ENCODE data around the gene CDK2AP2.
"Not testable (repeated sequence)": the region's sequence is repeated elsewhere in the genome, so short reads cannot be mapped to it uniquely, and the experiment has no call there.

CDK2AP2 gene, protein sequence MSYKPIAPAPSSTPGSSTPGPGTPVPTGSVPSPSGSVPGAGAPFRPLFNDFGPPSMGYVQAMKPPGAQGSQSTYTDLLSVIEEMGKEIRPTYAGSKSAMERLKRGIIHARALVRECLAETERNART

DNA sequence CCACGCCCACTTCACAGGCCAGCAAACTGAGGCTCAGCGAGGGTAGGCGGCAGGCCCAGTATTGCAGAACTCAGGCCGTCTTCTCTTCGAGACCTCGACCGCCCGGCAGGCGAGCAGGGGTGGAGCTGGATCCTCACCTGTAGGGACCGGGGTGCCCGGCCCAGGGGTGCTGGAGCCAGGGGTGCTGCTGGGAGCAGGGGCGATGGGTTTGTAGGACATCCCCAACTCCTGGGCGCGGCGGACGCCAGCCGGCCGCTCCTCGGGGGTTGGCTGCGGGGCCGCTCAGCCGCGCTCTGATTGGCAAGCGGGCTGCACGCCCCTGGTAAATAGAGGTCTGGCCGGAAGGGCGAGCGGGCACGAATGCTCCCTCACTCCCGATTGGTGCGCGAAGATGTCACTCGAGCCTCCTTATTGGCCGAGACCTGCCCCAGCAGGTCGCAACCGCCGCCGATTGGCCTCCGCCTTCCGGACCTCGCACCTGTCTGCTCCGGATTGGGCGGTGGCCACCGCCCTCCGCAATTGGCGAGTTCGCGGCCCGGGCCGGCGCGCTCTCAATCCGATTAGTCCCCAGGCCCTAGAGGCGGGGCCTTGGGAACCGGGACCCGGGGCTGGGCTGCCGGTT is at the start of gene CDK2AP2:
CDK2AP2 (minus strand) TSS at position 299 of the 622 bp plus-strand sequence; CDS start at position 219, 80 bp downstream.
- peaks cover 12 to 41% (median 30%) of the 10 kb centered on the region in 11 experiments; a peak in 21 of 22 replicates for H4K20me1 ChIP-seq
- H3K4me3 ChIP-seq: peak within 1 kb of the TSS; percentile 58 to 86 (median 72)
- H3K4me2 ChIP-seq: peak within 1 kb of the TSS; percentile 91 to 100 (median 99)
- peaks cover 38 to 50% (median 42%) of the 10 kb centered on the region in 10 experiments for H3K4me1 ChIP-seq
- H3K9me3 ChIP-seq (replicated peaks in 1 of 11): no peaks in the 10 kb centered on the region
- no peak for TF ChIP-seq Cebpa-rat (IDR thresholded peaks at IDR 0.05)
- peaks cover 0 to 12% (median 9%) of the 10 kb centered on the region in 11 experiments; a peak in 9 of 22 replicates for H3K27me3 ChIP-seq
- peaks cover 0 to 8% (median 3%) of the 10 kb centered on the region in 11 experiments; a peak in 5 of 22 replicates for H3K36me3 ChIP-seq
- peak within 1 kb of the TSS; percentile 66 to 92 (median 86) for H3K27ac ChIP-seq
- peak within 1 kb of the TSS; percentile 79 to 92 (median 86) for H3K9ac ChIP-seq

DNA sequence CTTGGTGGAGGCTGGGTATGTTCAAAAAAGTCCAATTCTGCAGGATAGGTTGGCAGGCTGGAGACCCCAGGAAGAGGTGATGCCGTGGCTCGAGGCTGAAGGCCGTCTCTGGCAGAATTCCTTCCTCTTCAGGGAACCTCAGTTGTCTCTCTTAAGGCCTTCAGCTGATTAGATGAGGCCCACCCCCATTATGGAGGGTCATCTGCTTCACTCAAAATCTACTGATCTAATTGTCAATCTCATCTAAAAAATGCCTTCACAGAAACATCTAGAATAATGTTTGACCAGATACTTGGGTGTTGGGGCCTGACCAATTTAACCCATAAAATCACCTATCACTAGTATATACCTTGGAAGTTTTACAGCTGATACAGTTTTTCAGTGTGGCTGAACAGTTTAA is 48.3 kb upstream of the CDK2AP2 start:
- Histone ChIP-seq H3K27ac (no peak overlapping the region), H3K4me3 (no peak overlapping the region), H3K27me3 (no peaks in the 10 kb centered on the region), H3K9ac (no peak overlapping the region), H3K4me2 (no peak overlapping the region), H3K9me3 (replicated peaks in 1 of 11) (peaks cover 15 to 21% (median 16%) of the 10 kb centered on the region in 11 experiments), H3K36me3 (peaks cover 0 to 6% (median 0%) of the 10 kb centered on the region in 11 experiments; a peak in 1 of 22 replicates), H4K20me1 (no peaks in the 10 kb centered on the region), H3K4me1 (peaks cover 7 to 41% (median 20%) of the 10 kb centered on the region in 10 experiments; a peak in 18 of 20 replicates)
- TF ChIP-seq Cebpa-rat (IDR thresholded peaks at IDR 0.05): no peak

DNA sequence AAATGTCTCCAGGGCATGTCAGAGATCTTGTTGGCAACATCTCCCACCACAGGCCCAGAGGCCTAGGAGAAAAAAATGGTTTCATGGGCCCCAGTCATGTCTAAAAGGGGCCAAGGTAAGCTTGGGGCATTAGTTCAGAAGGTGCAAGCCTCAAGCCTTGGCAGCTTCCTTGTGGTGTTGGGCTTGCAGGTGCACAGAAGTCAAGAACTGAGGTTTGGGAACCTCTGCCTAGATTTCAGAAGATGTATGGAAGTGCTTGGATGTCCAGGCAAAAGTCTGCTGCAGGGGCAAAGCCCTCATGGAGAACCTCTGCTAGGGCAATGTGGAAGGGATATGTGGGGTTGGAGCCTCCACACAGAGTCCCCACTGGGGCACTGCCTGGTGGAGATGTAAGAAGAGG is 43.7 kb upstream of the CDK2AP2 start:
- H3K9ac ChIP-seq, H3K4me3 ChIP-seq, H3K36me3 ChIP-seq, H3K4me1 ChIP-seq, H3K27me3 ChIP-seq, H3K4me2 ChIP-seq, H3K27ac ChIP-seq, H4K20me1 ChIP-seq: not testable (repeated sequence)
- peaks cover 31 to 44% (median 35%) of the 10 kb centered on the region in 11 experiments for H3K9me3 ChIP-seq (replicated peaks in 1 of 11)

DNA sequence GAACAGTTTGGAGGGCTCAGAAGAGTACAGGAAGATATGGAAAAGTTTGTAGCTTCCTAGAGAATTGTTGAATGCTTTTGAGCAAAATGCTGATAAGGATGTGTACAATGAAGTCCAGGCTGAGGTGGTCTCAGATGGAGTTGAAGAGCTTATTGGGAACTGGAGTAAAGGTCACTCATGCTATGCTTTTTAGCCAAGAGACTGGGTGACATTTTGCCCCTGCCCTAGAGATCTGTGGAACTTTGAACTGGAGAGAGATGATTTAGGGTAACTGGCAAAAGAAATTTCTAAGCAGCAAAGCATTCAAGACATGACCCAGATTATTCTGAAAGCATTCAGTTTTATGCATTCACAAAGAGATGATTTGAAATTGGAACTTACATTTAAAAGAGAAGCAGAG is 43.2 kb upstream of the CDK2AP2 start:
- H3K27me3 ChIP-seq: no peaks in the 10 kb centered on the region
- peaks cover 31 to 44% (median 35%) of the 10 kb centered on the region in 11 experiments for H3K9me3 ChIP-seq (replicated peaks in 1 of 11)
- no peaks in the 10 kb centered on the region for H4K20me1 ChIP-seq
- TF ChIP-seq Cebpa-rat (IDR thresholded peaks at IDR 0.05): no peak
- H3K4me2 ChIP-seq: no peak overlapping the region
- H3K27ac ChIP-seq: no peak overlapping the region
- H3K36me3 ChIP-seq: peaks cover 0 to 6% (median 0%) of the 10 kb centered on the region in 11 experiments; a peak in 1 of 22 replicates
- peaks cover 0 to 8% (median 0%) of the 10 kb centered on the region in 10 experiments; a peak in 4 of 20 replicates for H3K4me1 ChIP-seq
- H3K4me3 ChIP-seq: no peak overlapping the region
- H3K9ac ChIP-seq: no peak overlapping the region

DNA sequence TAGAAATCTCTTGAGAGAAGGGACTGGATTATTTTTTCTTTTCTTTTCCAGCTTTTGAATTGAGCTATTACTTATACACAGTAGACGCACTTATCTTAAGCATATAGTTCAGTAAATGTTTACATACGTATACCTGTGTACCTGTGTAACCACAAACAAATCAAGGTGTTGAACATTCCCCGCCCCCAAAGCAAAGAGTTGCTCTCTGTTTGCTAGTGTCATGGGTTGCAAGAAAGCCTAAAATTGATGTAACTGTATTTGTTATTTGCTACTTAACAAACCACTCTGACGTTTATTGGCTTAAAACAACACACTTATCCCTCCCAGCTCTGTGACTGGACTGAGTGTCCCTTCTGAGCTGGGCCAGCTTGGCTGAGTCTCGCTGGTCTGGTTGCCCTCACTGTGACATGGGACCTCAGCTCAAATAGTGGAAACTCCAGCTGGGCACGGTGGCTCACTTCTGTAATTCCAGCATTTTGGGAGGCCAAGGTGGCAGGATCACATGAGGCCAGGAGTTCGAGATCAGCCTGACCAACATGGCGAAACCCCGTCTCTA is 40.7 kb upstream of the CDK2AP2 start:
- Histone ChIP-seq H3K4me2 (no peak overlapping the region), H3K36me3 (peaks cover 0 to 6% (median 0%) of the 10 kb centered on the region in 11 experiments; a peak in 1 of 22 replicates), H3K27me3 (no peaks in the 10 kb centered on the region), H3K4me3 (no peak overlapping the region), H3K4me1 (peaks cover 0 to 33% (median 19%) of the 10 kb centered on the region in 10 experiments; a peak in 16 of 20 replicates), H3K27ac (no peak overlapping the region), H3K9me3 (replicated peaks in 1 of 11) (peaks cover 31 to 44% (median 35%) of the 10 kb centered on the region in 11 experiments), H3K9ac (no peak overlapping the region), H4K20me1 (no peaks in the 10 kb centered on the region)
- TF ChIP-seq Cebpa-rat (IDR thresholded peaks at IDR 0.05): no peak

DNA sequence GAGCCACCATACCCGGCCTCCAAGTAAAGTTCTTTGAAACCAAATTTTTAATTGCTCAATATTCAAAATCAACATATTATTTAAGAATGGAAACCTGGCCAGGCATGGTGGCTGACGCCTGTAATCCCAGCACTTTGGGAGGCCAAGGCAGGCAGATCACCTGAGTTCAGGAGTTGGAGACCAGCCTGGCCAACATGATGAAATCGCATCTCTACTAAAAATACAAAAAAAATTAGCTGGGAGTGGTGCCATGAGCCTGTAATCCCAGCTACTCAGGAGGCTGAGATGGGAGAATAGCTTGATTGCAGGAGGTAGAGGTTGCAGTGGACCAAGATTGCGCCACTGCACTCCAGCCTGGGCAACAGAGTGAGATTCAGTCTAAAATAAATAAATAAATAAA is 40.1 kb upstream of the CDK2AP2 start:
- H3K4me2 ChIP-seq, H4K20me1 ChIP-seq, H3K36me3 ChIP-seq, H3K4me3 ChIP-seq, H3K27ac ChIP-seq, H3K27me3 ChIP-seq, H3K9ac ChIP-seq: not testable (repeated sequence)
- Histone ChIP-seq H3K4me1 (peaks cover 0 to 38% (median 21%) of the 10 kb centered on the region in 10 experiments; a peak in 16 of 20 replicates), H3K9me3 (replicated peaks in 1 of 11) (peaks cover 30 to 43% (median 35%) of the 10 kb centered on the region in 11 experiments)

DNA sequence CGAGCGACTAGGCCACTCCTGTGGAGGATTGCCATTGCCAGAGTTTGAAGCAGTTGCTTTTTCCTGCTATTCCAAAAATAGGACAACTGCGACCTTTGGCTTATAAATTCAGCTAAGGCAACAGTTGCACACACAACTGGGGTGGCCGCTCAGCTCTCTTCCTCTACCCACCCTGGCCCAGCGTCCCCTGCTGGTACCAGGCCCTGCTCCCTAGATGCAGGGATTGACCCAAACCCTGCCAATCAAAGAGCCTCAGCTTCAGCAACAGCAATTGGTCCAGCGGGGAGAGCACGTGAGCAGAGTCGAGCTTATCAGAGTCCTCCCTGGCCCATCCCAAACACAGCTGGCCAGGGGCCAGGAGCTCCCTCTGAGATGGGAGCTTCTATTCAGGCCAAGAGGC is 37.3 kb upstream of the CDK2AP2 start:
- no peak overlapping the region for H3K4me3 ChIP-seq
- H3K27me3 ChIP-seq: no peaks in the 10 kb centered on the region
- TF ChIP-seq Cebpa-rat (IDR thresholded peaks at IDR 0.05): no peak
- H3K27ac ChIP-seq: no peak overlapping the region; a peak in 1 of 22 replicates
- H3K4me2 ChIP-seq: peak overlapping the region in 8 of 11 experiments; percentile 12 to 66 (median 54); a peak in 15 of 22 replicates
- no peaks in the 10 kb centered on the region for H4K20me1 ChIP-seq
- no peaks in the 10 kb centered on the region for H3K36me3 ChIP-seq
- H3K9me3 ChIP-seq (replicated peaks in 1 of 11): peaks cover 2 to 15% (median 10%) of the 10 kb centered on the region in 11 experiments
- peaks cover 0 to 47% (median 23%) of the 10 kb centered on the region in 10 experiments; a peak in 16 of 20 replicates for H3K4me1 ChIP-seq
- no peak overlapping the region for H3K9ac ChIP-seq

DNA sequence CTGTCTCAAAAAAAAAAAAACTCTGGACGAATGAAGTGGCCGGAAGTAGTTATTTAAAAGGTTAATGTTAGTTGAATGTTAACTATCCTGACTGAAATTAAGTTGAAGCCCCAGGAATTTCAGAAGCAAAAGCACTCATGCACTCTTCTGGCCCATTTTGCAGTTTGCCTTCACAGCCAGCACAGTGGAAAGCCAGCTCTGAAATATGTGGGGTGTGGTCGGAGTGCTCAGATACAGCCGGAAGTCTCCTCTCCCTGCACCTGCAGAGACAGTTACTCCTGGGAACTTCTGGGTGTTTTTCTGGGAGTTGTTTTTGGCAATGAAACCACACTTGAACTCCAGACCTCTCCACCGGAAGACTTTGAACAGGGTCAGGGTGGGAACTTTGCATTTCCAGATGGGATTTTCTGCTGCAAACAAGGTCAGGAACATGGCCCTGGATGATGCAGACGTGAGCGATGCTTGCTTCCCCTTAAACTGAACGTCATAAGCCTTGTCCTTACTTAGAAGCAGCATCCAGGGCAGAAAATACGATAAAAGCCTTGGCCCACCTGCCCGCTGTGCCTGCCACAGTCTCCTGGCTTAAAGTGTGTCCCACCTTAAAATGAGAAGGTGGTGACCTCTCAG is 36.8 kb upstream of the CDK2AP2 start:
- no peak overlapping the region for H3K9ac ChIP-seq
- no peak overlapping the region; a peak in 1 of 22 replicates for H3K27ac ChIP-seq
- no peaks in the 10 kb centered on the region for H4K20me1 ChIP-seq
- H3K9me3 ChIP-seq (replicated peaks in 1 of 11): peaks cover under 1 to 12% (median 4%) of the 10 kb centered on the region in 11 experiments; a peak in 16 of 22 replicates
- H3K4me1 ChIP-seq: peaks cover 0 to 49% (median 23%) of the 10 kb centered on the region in 10 experiments; a peak in 16 of 20 replicates
- H3K4me3 ChIP-seq: no peak overlapping the region
- no peak for TF ChIP-seq Cebpa-rat (IDR thresholded peaks at IDR 0.05)
- no peaks in the 10 kb centered on the region for H3K36me3 ChIP-seq
- H3K27me3 ChIP-seq: no peaks in the 10 kb centered on the region
- peak overlapping the region in 8 of 11 experiments; percentile 12 to 66 (median 54); a peak in 16 of 22 replicates for H3K4me2 ChIP-seq

DNA sequence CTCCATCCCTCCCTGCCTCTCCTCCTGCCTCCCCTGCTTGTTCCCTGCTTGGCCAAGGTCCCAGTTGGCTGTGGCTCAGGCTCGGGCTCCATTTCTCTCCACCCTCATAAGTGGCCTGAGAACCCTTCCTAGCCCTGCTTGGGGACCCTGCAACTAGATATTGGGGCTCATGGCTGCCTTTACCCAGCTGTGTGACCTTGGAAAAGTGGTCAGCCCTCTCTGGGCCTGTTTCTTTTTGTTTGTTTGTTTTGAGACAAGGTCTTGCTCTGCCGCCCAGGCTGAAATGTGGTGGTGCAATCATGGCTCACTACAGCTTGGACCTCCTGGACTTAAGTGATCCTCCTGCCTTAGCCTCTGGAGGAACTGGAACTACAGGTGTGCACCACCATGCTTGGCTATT is 35.6 kb upstream of the CDK2AP2 start:
- Histone ChIP-seq H3K4me1 (peaks cover 0 to 49% (median 23%) of the 10 kb centered on the region in 10 experiments; a peak in 16 of 20 replicates), H3K4me2 (peak overlapping the region in 4 of 11 experiments; percentile 32 to 62 (median 48); a peak in 6 of 22 replicates), H3K27me3 (no peaks in the 10 kb centered on the region), H3K36me3 (no peaks in the 10 kb centered on the region), H3K27ac (no peak overlapping the region), H3K4me3 (no peak overlapping the region), H3K9ac (no peak overlapping the region), H4K20me1 (no peaks in the 10 kb centered on the region), H3K9me3 (replicated peaks in 1 of 11) (peaks cover 0 to 13% (median 8%) of the 10 kb centered on the region in 11 experiments; a peak in 8 of 22 replicates)
- TF ChIP-seq Cebpa-rat (IDR thresholded peaks at IDR 0.05): no peak
